MM.1S (cell line): ENCODE data around the gene RUNX2.

Experiments
- DNase-seq: peaks from one replicate; pipeline ENCODE4 v3.0.0-alpha.2; 2015
- H2AFZ ChIP-seq: fragments of 300-600 bp; sonication (generic); 2 replicates; pipeline ENCODE4 v1.6.0; 2016; ENCODE audit warnings: antibody characterized with exemption, low read length
- H3F3A ChIP-seq: fragments of 300-600 bp; sonication (generic); 2 replicates; pipeline ENCODE4 v1.6.1; 2016; ENCODE audit warnings: mild to moderate bottlenecking, antibody characterized with exemption, low read length, moderate library complexity, mixed read lengths; ENCODE audit not compliant: insufficient read depth
- H3K27ac ChIP-seq: fragments of 300-600 bp; sonication (generic); 2 replicates; pipeline ENCODE4 v1.5.1; 2016; ENCODE audit warnings: mild to moderate bottlenecking, low read length
- H3K27me3 ChIP-seq: fragments of 300-600 bp; sonication (generic); replicated peaks from 2 replicates; pipeline ENCODE4 v1.6.0; 2016; ENCODE audit warnings: low read length; ENCODE audit not compliant: insufficient read depth
- H3K36me3 ChIP-seq: fragments of 300-600 bp; sonication (generic); replicated peaks from 2 replicates; pipeline ENCODE4 v1.6.1; 2016; ENCODE audit warnings: mild to moderate bottlenecking, low read length, mixed read lengths; ENCODE audit not compliant: insufficient read depth
- H3K4me1 ChIP-seq: fragments of 300-600 bp; sonication (generic); 2 replicates; pipeline ENCODE4 v1.6.1; 2016; ENCODE audit warnings: low read length, mixed read lengths
- H3K4me2 ChIP-seq: fragments of 300-600 bp; sonication (generic); 2 replicates; pipeline ENCODE4 v1.6.0; 2016; ENCODE audit warnings: low read depth, low read length
- H3K4me3 ChIP-seq: fragments of 300-600 bp; sonication (generic); 2 replicates; pipeline ENCODE4 v1.5.1; 2016; ENCODE audit warnings: low read length, mixed read lengths
- H3K79me2 ChIP-seq: fragments of 300-600 bp; sonication (generic); 2 replicates; pipeline ENCODE4 v1.6.1; 2016; ENCODE audit warnings: mixed run types, low read length, mixed read lengths
- H3K9ac ChIP-seq: fragments of 300-600 bp; sonication (generic); 2 replicates; pipeline ENCODE4 v1.6.1; 2016; ENCODE audit warnings: low read length, mixed read lengths
- H3K9me2 ChIP-seq: fragments of 300-600 bp; sonication (generic); replicated peaks from 2 replicates; pipeline ENCODE4 v1.6.1; 2016; ENCODE audit warnings: mild to moderate bottlenecking, low read length, mixed read lengths; ENCODE audit not compliant: insufficient read depth
- H3K9me3 ChIP-seq: fragments of 300-600 bp; sonication (generic); replicated peaks from 2 replicates; pipeline ENCODE4 v1.6.1; 2016; ENCODE audit warnings: mild to moderate bottlenecking, low read length, mixed read lengths; ENCODE audit not compliant: insufficient read depth
- H4K20me1 ChIP-seq: fragments of 300-600 bp; sonication (generic); 2 replicates; pipeline ENCODE4 v1.6.1; 2016; ENCODE audit warnings: mild to moderate bottlenecking, low read length, moderate library complexity, mixed read lengths; ENCODE audit not compliant: insufficient read depth
- EZH2 ChIP-seq: fragments of 300-600 bp; sonication (generic); optimal IDR thresholded peaks from 2 replicates; pipeline ENCODE3; 2017; ENCODE audit warnings: low read depth, mild to moderate bottlenecking, antibody characterized with exemption, low read length, mixed read lengths
- EZH2phosphoT487 ChIP-seq: fragments of 300-600 bp; sonication (generic); IDR thresholded peaks from 2 replicates; pipeline ENCODE4 v1.6.1; 2018; ENCODE audit warnings: antibody characterized with exemption, low read length
- TF ChIP-seq, protein P1 (sequence below): fragments of 300-600 bp; sonication (generic); IDR thresholded peaks from 2 replicates; pipeline ENCODE4 v1.5.1; 2016; ENCODE audit warnings: antibody characterized with exemption, low read length, mixed read lengths

RUNX2 gene

DNA sequence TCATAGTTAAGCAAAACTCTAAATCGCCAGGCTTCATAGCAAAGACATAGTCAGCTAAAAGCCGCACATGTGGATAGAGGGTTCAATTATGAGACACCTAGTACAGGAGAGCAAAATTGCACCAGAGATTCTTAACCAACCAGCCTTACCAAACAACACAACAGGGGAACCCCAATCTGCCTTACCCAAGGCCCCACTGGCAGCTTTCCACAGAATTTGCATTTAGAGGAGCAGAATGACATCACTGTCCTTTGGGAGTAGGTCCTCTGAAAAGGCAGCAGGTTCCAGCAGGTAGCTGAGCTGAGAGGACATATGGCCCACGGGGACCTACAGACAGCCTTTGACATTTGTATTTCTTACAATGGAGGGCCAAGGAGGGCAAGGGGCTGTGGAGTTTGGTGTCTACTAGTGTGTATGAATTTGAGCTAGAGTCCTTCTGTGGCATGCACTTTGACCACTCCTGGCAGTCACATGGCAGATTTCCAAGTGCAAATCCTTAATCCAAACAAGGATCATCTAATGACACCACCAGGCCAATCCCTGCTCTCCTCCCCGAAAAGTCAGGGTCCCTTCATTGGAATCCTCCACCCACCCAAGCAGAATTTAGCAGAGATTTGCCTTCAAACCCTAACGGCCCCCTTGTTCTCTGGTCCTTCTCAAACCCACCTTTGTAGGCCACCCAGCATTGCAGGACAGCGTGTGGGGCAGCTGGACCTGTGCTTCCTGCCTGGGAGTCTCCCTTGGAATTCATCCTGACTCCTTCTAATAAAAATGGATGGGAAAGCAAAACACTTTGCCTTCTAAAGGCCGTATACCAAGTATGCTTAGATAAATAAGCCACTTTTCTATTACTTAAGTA lies 220.8 kb downstream of the RUNX2 start:
- Histone ChIP-seq H3K9me2 (no peaks in the 10 kb centered on the region), H3K4me2 (no peak overlapping the region), H3K36me3 (peaks cover 4% of the 10 kb centered on the region; the same call in 1 of the 2 replicates), H3K4me3 (no peak overlapping the region), H3K9me3 (no peaks in the 10 kb centered on the region), H4K20me1 (no peaks in the 10 kb centered on the region), H3K79me2 (peaks cover 5% of the 10 kb centered on the region; the same call in 1 of the 2 replicates), H3K4me1 (peaks cover 9% of the 10 kb centered on the region), H3K9ac (no peak overlapping the region), H3K27ac (no peak overlapping the region), H3K27me3 (no peaks in the 10 kb centered on the region), H3F3A (no peaks in the 10 kb centered on the region), H2AFZ (no peak overlapping the region)
- DNase-seq = peak; percentile 32
- TF ChIP-seq, protein P1, sequence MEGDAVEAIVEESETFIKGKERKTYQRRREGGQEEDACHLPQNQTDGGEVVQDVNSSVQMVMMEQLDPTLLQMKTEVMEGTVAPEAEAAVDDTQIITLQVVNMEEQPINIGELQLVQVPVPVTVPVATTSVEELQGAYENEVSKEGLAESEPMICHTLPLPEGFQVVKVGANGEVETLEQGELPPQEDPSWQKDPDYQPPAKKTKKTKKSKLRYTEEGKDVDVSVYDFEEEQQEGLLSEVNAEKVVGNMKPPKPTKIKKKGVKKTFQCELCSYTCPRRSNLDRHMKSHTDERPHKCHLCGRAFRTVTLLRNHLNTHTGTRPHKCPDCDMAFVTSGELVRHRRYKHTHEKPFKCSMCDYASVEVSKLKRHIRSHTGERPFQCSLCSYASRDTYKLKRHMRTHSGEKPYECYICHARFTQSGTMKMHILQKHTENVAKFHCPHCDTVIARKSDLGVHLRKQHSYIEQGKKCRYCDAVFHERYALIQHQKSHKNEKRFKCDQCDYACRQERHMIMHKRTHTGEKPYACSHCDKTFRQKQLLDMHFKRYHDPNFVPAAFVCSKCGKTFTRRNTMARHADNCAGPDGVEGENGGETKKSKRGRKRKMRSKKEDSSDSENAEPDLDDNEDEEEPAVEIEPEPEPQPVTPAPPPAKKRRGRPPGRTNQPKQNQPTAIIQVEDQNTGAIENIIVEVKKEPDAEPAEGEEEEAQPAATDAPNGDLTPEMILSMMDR = no peak
- TF ChIP-seq EZH2phosphoT487 = no peak
- TF ChIP-seq EZH2 = no peak

DNA sequence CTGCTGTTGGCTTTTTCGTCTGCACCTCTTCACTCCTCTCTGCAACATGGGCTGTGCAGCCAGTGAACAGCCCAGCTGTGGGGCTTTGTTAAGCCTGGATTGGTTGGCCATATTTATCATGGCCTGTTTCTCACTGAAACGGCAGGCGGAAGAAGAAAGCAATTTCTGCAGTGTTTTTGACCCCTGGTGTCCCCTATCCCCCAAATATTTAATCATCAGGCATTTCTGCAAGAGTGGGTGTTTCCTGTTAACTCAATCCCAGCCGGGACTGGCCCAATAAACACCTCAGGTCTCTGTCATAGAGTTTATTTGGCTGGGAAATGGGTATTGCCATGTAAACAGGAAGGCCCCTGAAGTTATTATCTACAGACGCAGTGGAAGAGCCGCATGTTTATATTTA lies 224.4 kb downstream of the RUNX2 start:
- H3K79me2 ChIP-seq = 0 out of 2 replicates have a peak, but pooled peaks cover 5% of the 10 kb centered on the region
- peaks cover 21% of the 10 kb centered on the region for H3K4me1 ChIP-seq
- H3K9me2 ChIP-seq = no peaks in the 10 kb centered on the region
- no peak overlapping the region for H2AFZ ChIP-seq
- TF ChIP-seq EZH2phosphoT487 (no peak), EZH2 (no peak)
- TF ChIP-seq, protein P1 = no peak
- no peaks in the 10 kb centered on the region for H3K9me3 ChIP-seq
- H4K20me1 ChIP-seq = no peaks in the 10 kb centered on the region
- DNase-seq = no peak
- H3F3A ChIP-seq = no peaks in the 10 kb centered on the region
- no peaks in the 10 kb centered on the region for H3K36me3 ChIP-seq
- no peak overlapping the region for H3K9ac ChIP-seq
- no peak overlapping the region for H3K27ac ChIP-seq
- H3K27me3 ChIP-seq = no peaks in the 10 kb centered on the region; the same call in 1 of the 2 replicates
- no peak overlapping the region for H3K4me2 ChIP-seq
- no peak overlapping the region for H3K4me3 ChIP-seq

DNA sequence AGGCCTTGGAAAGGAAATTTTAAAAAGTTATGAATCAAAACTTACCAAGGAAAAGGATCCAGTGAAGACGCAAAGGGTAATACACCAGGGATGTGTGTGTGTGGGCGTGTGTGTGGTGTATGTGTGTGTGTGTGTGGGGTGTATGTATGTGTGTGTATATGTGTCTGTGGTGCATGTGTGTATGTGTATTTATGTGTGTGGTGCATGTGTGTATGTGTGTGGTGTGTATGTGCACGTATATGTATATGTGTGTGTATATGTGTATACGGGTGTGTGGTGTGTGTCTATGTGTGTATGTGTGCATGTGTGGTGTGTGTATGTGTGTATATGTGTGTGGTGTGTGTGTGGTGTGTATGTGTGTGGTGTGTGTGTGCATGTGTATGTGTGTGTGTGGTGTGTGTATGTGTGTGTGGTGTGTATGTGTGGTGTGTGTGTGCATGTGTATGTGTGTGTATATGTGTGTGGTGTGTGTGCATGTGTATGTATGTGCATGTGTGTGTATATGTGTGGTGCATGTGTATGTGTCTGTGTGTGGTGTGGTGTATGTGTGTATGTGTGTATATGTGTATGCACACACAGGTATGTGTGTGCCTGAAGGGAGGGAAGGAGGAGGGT lies 225.7 kb downstream of the RUNX2 start:
- H2AFZ ChIP-seq = no peak overlapping the region
- no peaks in the 10 kb centered on the region for H3K9me3 ChIP-seq
- no peaks in the 10 kb centered on the region for H4K20me1 ChIP-seq
- H3K36me3 ChIP-seq = no peaks in the 10 kb centered on the region
- H3K27ac ChIP-seq = no peak overlapping the region
- no peaks in the 10 kb centered on the region for H3K9me2 ChIP-seq
- no peak overlapping the region for H3K4me2 ChIP-seq
- H3K79me2 ChIP-seq = 0 out of 2 replicates have a peak, but pooled peaks cover 5% of the 10 kb centered on the region
- no peak overlapping the region for H3K9ac ChIP-seq
- H3K27me3 ChIP-seq = no peaks in the 10 kb centered on the region; the same call in 1 of the 2 replicates
- H3F3A ChIP-seq = 0 out of 2 replicates have a peak, but pooled peaks cover 6% of the 10 kb centered on the region
- no peak for TF ChIP-seq EZH2
- H3K4me3 ChIP-seq = no peak overlapping the region
- DNase-seq = no peak
- H3K4me1 ChIP-seq = peaks cover 23% of the 10 kb centered on the region
